GM12878 (cell line): ENCODE data around the gene PPP1R15A. TPM values are rescaled to one million over a fixed set of nuclear protein-coding genes. Genes with fewer than 3 reads are reported as not detected.

Experiments
- ASH2L ChIP-seq: fragments of 300-600, 200-600 bp; sonication (generic); IDR thresholded peaks from 2 replicates; pipeline ENCODE4 v1.6.1; 2017; ENCODE audit warnings: low read depth, mild to moderate bottlenecking, borderline replicate concordance
- CBFB ChIP-seq: IDR thresholded peaks from 2 replicates; pipeline ENCODE4 v1.6.1; 2016; ENCODE audit warnings: antibody characterized with exemption, low read depth
- CEBPZ ChIP-seq: fragments of 150-350 bp; IDR thresholded peaks from 2 replicates; pipeline ENCODE4 v1.6.1; 2016; ENCODE audit warnings: low read depth, low read length
- CREM ChIP-seq: IDR thresholded peaks from 2 replicates; pipeline ENCODE4 v1.6.1; 2014; ENCODE audit warnings: antibody characterized with exemption, low read depth
- FOXK2 ChIP-seq: fragments of 450-650 bp; IDR thresholded peaks from 2 replicates; pipeline ENCODE4 v1.6.1; 2017; ENCODE audit warnings: mild to moderate bottlenecking, moderate library complexity
- GABPA ChIP-seq: IDR thresholded peaks from 2 replicates; pipeline ENCODE4 v1.6.1; 2014; ENCODE audit warnings: antibody characterized with exemption, low read depth, mild to moderate bottlenecking, inconsistent platforms
- IKZF2 ChIP-seq, 2 experiments: fragments of 450-650 bp; IDR thresholded peaks; 2 replicates each; pipeline ENCODE4 v1.6.1; 2017; ENCODE audit warnings: mild to moderate bottlenecking in 2 of 2, moderate library complexity in 2 of 2
- JUND ChIP-seq: IDR thresholded peaks from 2 replicates; pipeline ENCODE4 v1.6.1; 2012; ENCODE audit warnings: low read depth, mild to moderate bottlenecking, low read length, improper control_type of control experiment, moderate library complexity
- KDM1A ChIP-seq: fragments of 200-600 bp; sonication (generic); IDR thresholded peaks from 2 replicates; pipeline ENCODE4 v1.6.1; 2016; ENCODE audit warnings: borderline replicate concordance
- RBBP5 ChIP-seq: fragments of 200-600 bp; sonication (generic); conservative IDR thresholded peaks from 2 replicates; pipeline ENCODE4 v1.6.1; 2016
- RFX5 ChIP-seq: IDR thresholded peaks from 2 replicates; pipeline ENCODE4 v1.6.1; 2011; ENCODE audit warnings: low read depth, low read length, improper control_type of control experiment
- TARDBP ChIP-seq: IDR thresholded peaks from 2 replicates; pipeline ENCODE4 v1.6.1; 2016; ENCODE audit warnings: borderline replicate concordance
- TBL1XR1 ChIP-seq: IDR thresholded peaks from 2 replicates; pipeline ENCODE4 v1.6.1; 2012; ENCODE audit warnings: low read depth, low read length, improper control_type of control experiment
- TCF7 ChIP-seq: IDR thresholded peaks from 2 replicates; pipeline ENCODE4 v1.6.1; 2014; ENCODE audit warnings: antibody characterized with exemption, borderline replicate concordance
- WRNIP1 ChIP-seq: IDR thresholded peaks from 2 replicates; pipeline ENCODE4 v1.6.1; 2011; ENCODE audit warnings: low read depth, low read length, improper control_type of control experiment, borderline replicate concordance
- ZNF217 ChIP-seq: fragments of 450-650 bp; IDR thresholded peaks from 2 replicates; pipeline ENCODE4 v1.6.1; 2017; ENCODE audit warnings: antibody characterized with exemption, mild to moderate bottlenecking
- ZNF274 ChIP-seq: IDR thresholded peaks from one replicate; pipeline ENCODE4 v1.8.0; 2011; ENCODE audit not compliant: insufficient read length, insufficient read depth
- ZNF384 ChIP-seq: IDR thresholded peaks from 2 replicates; pipeline ENCODE4 v1.6.1; 2012; ENCODE audit warnings: low read depth, mild to moderate bottlenecking, low read length, improper control_type of control experiment, borderline replicate concordance
- ZNF622 ChIP-seq: fragments of 450-650 bp; IDR thresholded peaks from 2 replicates; pipeline ENCODE4 v1.6.1; 2017; ENCODE audit warnings: mild to moderate bottlenecking, inconsistent platforms
- ZZZ3 ChIP-seq: IDR thresholded peaks from 2 replicates; pipeline ENCODE4 v1.6.1; 2011; ENCODE audit warnings: low read depth; ENCODE audit not compliant: control insufficient read depth, insufficient read length
- polyA plus RNA-seq, 11 experiments: library from polyadenylated mRNA; depleted of rRNA in 4 of 11; unstranded in 6 of 11; stranded (reverse) in 5 of 11; fragments of >200 nt; fragmentation: Nextera tagmentation in 4 of 11; fragmentation: Illumina TruSeq in 1 of 11; extraction: Ambion mirVana in 4 of 11; extraction: Trizol in 1 of 11; gene quantifications; 1 replicate in 1 of 11; 2 replicates in 10 of 11; pipeline versions ENCODE4 v1.2.1 to v1.2.3, GENCODE V29; 2011 to 2016; ENCODE audit warnings: inconsistent platforms in 2 of 11, missing spikeins in 2 of 11, low read depth in 1 of 11
- total RNA-seq, 4 experiments: library from RNA; depleted of rRNA in 3 of 4; stranded (reverse); fragments of >200 nt in 3 of 4; fragmentation: Illumina TruSeq in 1 of 4; extraction: Trizol in 1 of 4; gene quantifications; 2 replicates each; pipeline versions ENCODE4 v1.2.1 to v1.2.3, GENCODE V29; 2013 to 2021
- TF ChIP-seq, protein P1 (sequence below): fragments of 450-650 bp; conservative IDR thresholded peaks from 2 replicates; pipeline ENCODE4 v1.6.1; 2017; ENCODE audit warnings: mild to moderate bottlenecking, moderate library complexity
- TF ChIP-seq, protein P2 (sequence below): fragments of 450-650 bp; IDR thresholded peaks from 2 replicates; pipeline ENCODE4 v1.6.1; 2016; ENCODE audit warnings: mild to moderate bottlenecking, moderate library complexity, borderline replicate concordance

Gene PPP1R15A
- total and polyA plus RNA-seq, 10 of the 15 experiments (the other 5 are each of a cell fraction or from before 2014, with no cell fraction given): 0.68 to 50.8 (median 27.7) TPM

GRCh38 chr19:48835734-48836088 lies 36.5 kb upstream of the PPP1R15A start (continued):
- TF ChIP-seq, protein P1, sequence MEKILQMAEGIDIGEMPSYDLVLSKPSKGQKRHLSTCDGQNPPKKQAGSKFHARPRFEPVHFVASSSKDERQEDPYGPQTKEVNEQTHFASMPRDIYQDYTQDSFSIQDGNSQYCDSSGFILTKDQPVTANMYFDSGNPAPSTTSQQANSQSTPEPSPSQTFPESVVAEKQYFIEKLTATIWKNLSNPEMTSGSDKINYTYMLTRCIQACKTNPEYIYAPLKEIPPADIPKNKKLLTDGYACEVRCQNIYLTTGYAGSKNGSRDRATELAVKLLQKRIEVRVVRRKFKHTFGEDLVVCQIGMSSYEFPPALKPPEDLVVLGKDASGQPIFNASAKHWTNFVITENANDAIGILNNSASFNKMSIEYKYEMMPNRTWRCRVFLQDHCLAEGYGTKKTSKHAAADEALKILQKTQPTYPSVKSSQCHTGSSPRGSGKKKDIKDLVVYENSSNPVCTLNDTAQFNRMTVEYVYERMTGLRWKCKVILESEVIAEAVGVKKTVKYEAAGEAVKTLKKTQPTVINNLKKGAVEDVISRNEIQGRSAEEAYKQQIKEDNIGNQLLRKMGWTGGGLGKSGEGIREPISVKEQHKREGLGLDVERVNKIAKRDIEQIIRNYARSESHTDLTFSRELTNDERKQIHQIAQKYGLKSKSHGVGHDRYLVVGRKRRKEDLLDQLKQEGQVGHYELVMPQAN: peak; percentile 63; the same call in 1 of the 2 replicates
- TF ChIP-seq TARDBP (no peak), TCF7 (no peak), ZNF622 (no peak), ZNF384 (0 out of 2 replicates have a peak, but pooled peaks have one; percentile 5), CBFB (no peak), ZNF274 (no peak), WRNIP1 (no peak), CEBPZ (no peak), FOXK2 (no peak; the same call in 1 of the 2 replicates), TBL1XR1 (no peak), CREM (no peak), ZNF217 (no peak), KDM1A (no peak), ZZZ3 (no peak), GABPA (no peak), RFX5 (no peak), IKZF2 (IDR thresholded peaks at IDR 0.05) (peak; percentile 14 to 50; a peak in 1 of 4 replicates), JUND (no peak), RBBP5 (no peak), ASH2L (no peak)
- TF ChIP-seq, protein P2, sequence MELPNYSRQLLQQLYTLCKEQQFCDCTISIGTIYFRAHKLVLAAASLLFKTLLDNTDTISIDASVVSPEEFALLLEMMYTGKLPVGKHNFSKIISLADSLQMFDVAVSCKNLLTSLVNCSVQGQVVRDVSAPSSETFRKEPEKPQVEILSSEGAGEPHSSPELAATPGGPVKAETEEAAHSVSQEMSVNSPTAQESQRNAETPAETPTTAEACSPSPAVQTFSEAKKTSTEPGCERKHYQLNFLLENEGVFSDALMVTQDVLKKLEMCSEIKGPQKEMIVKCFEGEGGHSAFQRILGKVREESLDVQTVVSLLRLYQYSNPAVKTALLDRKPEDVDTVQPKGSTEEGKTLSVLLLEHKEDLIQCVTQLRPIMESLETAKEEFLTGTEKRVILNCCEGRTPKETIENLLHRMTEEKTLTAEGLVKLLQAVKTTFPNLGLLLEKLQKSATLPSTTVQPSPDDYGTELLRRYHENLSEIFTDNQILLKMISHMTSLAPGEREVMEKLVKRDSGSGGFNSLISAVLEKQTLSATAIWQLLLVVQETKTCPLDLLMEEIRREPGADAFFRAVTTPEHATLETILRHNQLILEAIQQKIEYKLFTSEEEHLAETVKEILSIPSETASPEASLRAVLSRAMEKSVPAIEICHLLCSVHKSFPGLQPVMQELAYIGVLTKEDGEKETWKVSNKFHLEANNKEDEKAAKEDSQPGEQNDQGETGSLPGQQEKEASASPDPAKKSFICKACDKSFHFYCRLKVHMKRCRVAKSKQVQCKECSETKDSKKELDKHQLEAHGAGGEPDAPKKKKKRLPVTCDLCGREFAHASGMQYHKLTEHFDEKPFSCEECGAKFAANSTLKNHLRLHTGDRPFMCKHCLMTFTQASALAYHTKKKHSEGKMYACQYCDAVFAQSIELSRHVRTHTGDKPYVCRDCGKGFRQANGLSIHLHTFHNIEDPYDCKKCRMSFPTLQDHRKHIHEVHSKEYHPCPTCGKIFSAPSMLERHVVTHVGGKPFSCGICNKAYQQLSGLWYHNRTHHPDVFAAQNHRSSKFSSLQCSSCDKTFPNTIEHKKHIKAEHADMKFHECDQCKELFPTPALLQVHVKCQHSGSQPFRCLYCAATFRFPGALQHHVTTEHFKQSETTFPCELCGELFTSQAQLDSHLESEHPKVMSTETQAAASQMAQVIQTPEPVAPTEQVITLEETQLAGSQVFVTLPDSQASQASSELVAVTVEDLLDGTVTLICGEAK: no peak
